D721Med (cell line): ENCODE data around the gene ANKRD52.

ENCODE experiments used
- DNase-seq: peaks from one replicate; pipeline ENCODE4 v3.0.0; 2011; ENCODE audit warnings: low spot score; ENCODE audit not compliant: insufficient read length
- FAIRE-seq: peaks from 2 replicates; lab custom pipeline; 2011; peaks lifted over from hg19 to GRCh38; lab: Jason Lieb, UNC
- CTCF ChIP-seq: IDR thresholded peaks from 2 replicates; pipeline ENCODE4 v1.5.1; 2012; ENCODE audit warnings: mild to moderate bottlenecking, control low read depth; ENCODE audit not compliant: insufficient read depth; ENCODE audit errors: missing control alignments

Gene ANKRD52

GRCh38 chr12:56241424-56242303, 16.5 kb downstream of the ANKRD52 start:
- DNase-seq, result no peak
- TF ChIP-seq CTCF, result no peak
- FAIRE-seq, result no peak

- no peak for TF ChIP-seq CTCF
- DNase-seq (no peak), FAIRE-seq (no peak)
These were observed 20.6 kb downstream of the ANKRD52 start for GRCh38 chr12:56237552-56237951.

- TF ChIP-seq CTCF, result no peak
- DNase-seq, result no peak
- FAIRE-seq, result no peak
These were observed 21.2 kb downstream of the ANKRD52 start for GRCh38 chr12:56236985-56237384.

GRCh38 chr12:56236091-56236490, 22.1 kb downstream of the ANKRD52 start:
- no peak for FAIRE-seq

GRCh38 chr12:56234746-56235436, 23.3 kb downstream of the ANKRD52 start:
- FAIRE-seq, result no peak
- TF ChIP-seq CTCF, result no peak

More at GRCh38 chr12:56236091-56236490, 22.1 kb downstream of the ANKRD52 start:
- DNase-seq, result no peak
- no peak for TF ChIP-seq CTCF

GRCh38 chr12:56231184-56231582, 27.0 kb downstream of the ANKRD52 start:
- TF ChIP-seq CTCF, result no peak
- FAIRE-seq (no peak), DNase-seq (no peak)

More at GRCh38 chr12:56234746-56235436, 23.3 kb downstream of the ANKRD52 start:
- no peak for DNase-seq
